OCI-LY3 (cell line): Measurements from ENCODE around the gene CCDC12.
A peak's percentile ranks its signal among the peaks of the same experiment; 100 is the strongest.

Experiments used
- CTCF ChIP-seq: fragments of 200-600, 300-600 bp; sonication (generic); IDR thresholded peaks from 2 replicates; pipeline ENCODE4 v1.5.1; 2014; ENCODE audit warnings: antibody characterized with exemption, low read length, low read depth
- EZH2phosphoT487 ChIP-seq: fragments of 200-600 bp; shearing (Covaris generic); IDR thresholded peaks from 2 replicates; pipeline ENCODE4 v1.6.1; 2018; ENCODE audit warnings: antibody characterized with exemption, mixed run types, low read depth

- TF ChIP-seq CTCF (peak; percentile 84), EZH2phosphoT487 (no peak)
Measured at GRCh38 chr3:46923559-46924350, 52.8 kb downstream of the CCDC12 start.
